Panc1 (cell line): Measurements from ENCODE around the gene STAU1. TPM values are rescaled to one million over a fixed set of nuclear protein-coding genes. Genes with fewer than 3 reads are reported as not detected.

Experiments
- ATAC-seq: fragments of 200-7000 bp; cut with Tn5 transposase; 2 replicates; pipeline ENCODE4 v1.9.1; 2020; ENCODE audit warnings: mild to moderate bottlenecking, moderate library complexity
- Bru-seq: library from RNA; stranded (reverse); fragments of 400-500 nt; gene quantifications from one replicate; lab custom pipeline; 2021; lab: Mats Ljungman, UMichigan
- BruChase-seq, 2 experiments: library from RNA; stranded (reverse); fragments of 400-500 nt; gene quantifications; one replicate each; lab custom pipeline; 2021; lab: Mats Ljungman, UMichigan
- BruUV-seq: library from RNA; stranded (reverse); fragments of 400-500 nt; replicated peaks from 2 replicates; lab custom pipeline; 2021; lab: Mats Ljungman, UMichigan
- CTCF ChIA-PET: fragments of 300-600 bp; sonication (Branson Sonifier 250); formaldehyde crosslinking; loops from one replicate; lab custom pipeline; 2022; ENCODE audit warnings: antibody characterized with exemption; lab: Charles Lee
- POLR2A ChIA-PET: fragments of 300-600 bp; sonication (Branson Sonifier 250); formaldehyde crosslinking; loops from one replicate; lab custom pipeline; 2022; ENCODE audit warnings: antibody characterized with exemption; lab: Charles Lee
- DNase-seq: peaks from one replicate; pipeline ENCODE4 v3.0.0-alpha.2; 2010; ENCODE audit warnings: low read depth, low spot score
- H3K27ac ChIP-seq: 2 replicates; pipeline ENCODE4 v1.5.1; 2011; ENCODE audit warnings: mild to moderate bottlenecking, low read length, inconsistent platforms
- H3K27me3 ChIP-seq: fragments of 200-500 bp; sonication (Bioruptor generic); 2 replicates; pipeline ENCODE4 v1.6.0; 2014; ENCODE audit warnings: low read length, inconsistent platforms; ENCODE audit not compliant: control insufficient read depth, insufficient read depth
- H3K36me3 ChIP-seq: fragments of 200-500 bp; sonication (Bioruptor generic); 2 replicates; pipeline ENCODE4 v1.5.1; 2014; ENCODE audit warnings: inconsistent platforms, mild to moderate bottlenecking, low read length, moderate library complexity; ENCODE audit not compliant: control insufficient read depth, insufficient read depth
- H3K4me1 ChIP-seq: 2 replicates; pipeline ENCODE4 v1.5.1; 2011; ENCODE audit warnings: inconsistent platforms, mild to moderate bottlenecking, low read length, moderate library complexity; ENCODE audit not compliant: control insufficient read depth, insufficient read depth
- H3K4me3 ChIP-seq, 2 experiments: 2 replicates each; pipeline ENCODE4 v1.5.1; 2011 to 2012; ENCODE audit warnings: low read depth in 2 of 2, low read length in 2 of 2, mild to moderate bottlenecking in 2 of 2, inconsistent platforms in 1 of 2, moderate library complexity in 1 of 2
- H3K9me3 ChIP-seq: fragments of 200-500 bp; sonication (Bioruptor generic); 2 replicates; pipeline ENCODE4 v1.5.1; 2014; ENCODE audit warnings: low read depth, mild to moderate bottlenecking, inconsistent platforms, low read length, moderate library complexity; ENCODE audit not compliant: control insufficient read depth, insufficient read depth
- CTCF ChIP-seq: fragments of 450-650 bp; IDR thresholded peaks from 2 replicates; pipeline ENCODE4 v1.5.1; 2017; ENCODE audit warnings: mild to moderate bottlenecking
- POLR2AphosphoS5 ChIP-seq: IDR thresholded peaks from 2 replicates; pipeline ENCODE4 v1.6.1; 2012; ENCODE audit warnings: mild to moderate bottlenecking, low read depth, low read length, moderate library complexity
- REST ChIP-seq, 2 experiments: IDR thresholded peaks; 2 replicates each; pipeline ENCODE4 v1.6.1; 2011 to 2012; ENCODE audit warnings: low read depth in 2 of 2, control low read depth in 1 of 2, low read length in 1 of 2, mild to moderate bottlenecking in 1 of 2, moderate library complexity in 1 of 2; ENCODE audit not compliant: insufficient read depth in 1 of 2
- SIN3A ChIP-seq: IDR thresholded peaks from 2 replicates; pipeline ENCODE4 v1.6.1; 2012; ENCODE audit warnings: low read depth, mild to moderate bottlenecking, low read length, moderate library complexity, borderline replicate concordance; ENCODE audit not compliant: insufficient read depth
- TCF7L2 ChIP-seq: IDR thresholded peaks from 2 replicates; pipeline ENCODE4 v1.6.1; 2011; ENCODE audit warnings: mild to moderate bottlenecking, low read depth, low read length, inconsistent platforms
- in situ Hi-C: cut with HindIII; loops from 2 replicates; pipeline ENCODE4 v1.10.0; 2016; ENCODE audit warnings: low sequenced_read_pairs, low pct_unique_long_range_greater_than_20kb
- intact Hi-C: fragments of 100-400 bp; cut with micrococcal nuclease; formaldehyde crosslinking; loops from one replicate; pipeline ENCODE4 v1.10.0; 2022; ENCODE audit not compliant: unreplicated experiment
- long read RNA-seq: library from polyadenylated mRNA; unstranded; transcript quantifications from one replicate; pipeline ENCODE4 v2.0.0, GENCODE V29; 2021; ENCODE audit not compliant: unreplicated experiment
- polyA plus RNA-seq: library from polyadenylated mRNA; unstranded; fragments of >200 nt; gene quantifications from one replicate; pipeline ENCODE4 v1.2.1, GENCODE V29; 2012; ENCODE audit warnings: missing spikeins; ENCODE audit not compliant: insufficient read length
- total RNA-seq: library from RNA; stranded (reverse); gene quantifications from one replicate; pipeline ENCODE4 v1.2.1, GENCODE V29; 2021; ENCODE audit not compliant: unreplicated experiment

The STAU1 gene, protein sequence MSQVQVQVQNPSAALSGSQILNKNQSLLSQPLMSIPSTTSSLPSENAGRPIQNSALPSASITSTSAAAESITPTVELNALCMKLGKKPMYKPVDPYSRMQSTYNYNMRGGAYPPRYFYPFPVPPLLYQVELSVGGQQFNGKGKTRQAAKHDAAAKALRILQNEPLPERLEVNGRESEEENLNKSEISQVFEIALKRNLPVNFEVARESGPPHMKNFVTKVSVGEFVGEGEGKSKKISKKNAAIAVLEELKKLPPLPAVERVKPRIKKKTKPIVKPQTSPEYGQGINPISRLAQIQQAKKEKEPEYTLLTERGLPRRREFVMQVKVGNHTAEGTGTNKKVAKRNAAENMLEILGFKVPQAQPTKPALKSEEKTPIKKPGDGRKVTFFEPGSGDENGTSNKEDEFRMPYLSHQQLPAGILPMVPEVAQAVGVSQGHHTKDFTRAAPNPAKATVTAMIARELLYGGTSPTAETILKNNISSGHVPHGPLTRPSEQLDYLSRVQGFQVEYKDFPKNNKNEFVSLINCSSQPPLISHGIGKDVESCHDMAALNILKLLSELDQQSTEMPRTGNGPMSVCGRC
- total RNA-seq (103 TPM), Bru-seq, nascent RNA (percentile 85 among the genes with signal in this experiment), BruChase-seq, experiment 1, labeled RNA remaining after a 2-hour chase (percentile 84 among the genes with signal in this experiment), BruChase-seq, experiment 2, labeled RNA remaining after a 6-hour chase (percentile 93 among the genes with signal in this experiment)
- 75.8 TPM for polyA plus RNA-seq
- long read RNA-seq, transcript STAU1-203 (13 exons, 3,211 nt): major isoform, 64 of 282 reads
- long read RNA-seq, transcript STAU1-206 (13 exons, 3,411 nt): minor isoform, 8 of 282 reads
- long read RNA-seq, transcript STAU1-207 (14 exons, 3,684 nt): minor isoform, 9 of 282 reads
- long read RNA-seq, transcript STAU1-202 (12 exons, 3,136 nt): minor isoform, 8 of 282 reads
- long read RNA-seq, partial matches to known transcripts: 168 of 282 reads
- long read RNA-seq, other reads (novel, unspliced or antisense): 19 of 282 reads

DNA sequence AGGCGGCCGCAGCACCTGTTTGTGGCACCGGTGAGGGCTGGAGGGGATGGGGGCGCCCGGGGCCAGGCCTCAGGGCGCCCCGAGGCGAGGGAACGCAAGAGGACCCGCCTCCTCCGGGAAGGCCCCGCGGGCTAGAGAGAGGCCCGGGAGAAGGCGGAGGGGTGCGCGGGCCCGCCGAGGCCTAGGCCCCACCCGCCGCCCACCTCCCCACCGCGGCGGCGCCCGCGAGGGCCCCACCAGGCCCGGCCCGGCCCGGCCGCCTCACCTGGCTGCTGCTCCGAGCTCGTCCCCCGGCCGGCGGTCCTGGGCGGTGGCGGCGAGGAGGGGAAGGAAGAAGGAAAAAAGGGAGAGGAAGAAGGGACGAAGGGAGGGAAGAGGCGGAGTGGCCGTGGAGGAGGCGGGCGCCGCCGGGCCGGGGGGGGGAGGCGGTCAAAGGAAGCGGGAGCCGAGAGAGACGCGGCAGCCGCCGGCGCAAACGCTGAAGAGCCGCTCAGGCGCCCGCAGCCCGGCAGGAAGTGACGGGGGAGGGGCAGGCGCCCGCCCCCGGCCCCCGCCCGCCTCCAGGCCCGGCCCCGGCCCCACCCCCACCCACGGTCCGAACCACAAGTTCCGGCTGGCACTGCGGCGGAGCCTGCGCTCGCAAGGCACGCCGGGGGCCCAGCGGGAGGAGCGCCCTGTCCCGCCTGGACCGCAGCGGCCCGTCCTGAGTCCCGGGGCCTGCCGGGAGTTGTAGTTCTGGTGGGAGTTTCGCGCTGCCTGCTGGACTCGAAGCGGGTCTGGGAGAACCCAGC, at the start of gene STAU1:
Gene STAU1, minus strand, starts transcription at position 484 of the 791 bp plus-strand sequence. CDS start 22,133 bp downstream, outside the sequence.
- TF ChIP-seq POLR2AphosphoS5 (peak; percentile 71), TCF7L2 (no peak), CTCF (no peak), SIN3A (no peak; the same call in 1 of the 2 replicates)
- peak within 1 kb of the TSS; percentile 88 to 93 for H3K4me3 ChIP-seq
- H3K36me3 ChIP-seq: no peaks in the 10 kb centered on the region; the same call in none of the 2 replicates
- intact Hi-C loops: no loop called here
- H3K4me1 ChIP-seq: peaks cover 16% of the 10 kb centered on the region
- peak; percentile 71 for DNase-seq
- POLR2A ChIA-PET: interaction anchor here (0.5 to 0.7 kb wide), 6 partner anchors 9 to 825 kb away, joined by 5 to 17 read pairs (median 9); no protein-coding TSS in a partner anchor
- no peaks in the 10 kb centered on the region for H3K27me3 ChIP-seq
- H3K9me3 ChIP-seq: no peaks in the 10 kb centered on the region
- BruUV-seq: no TSS peak
- ATAC-seq: peak; percentile 99
- H3K27ac ChIP-seq: peak within 1 kb of the TSS; percentile 81
- in situ Hi-C loops: loop anchor here (10.0 kb wide), 1 partner anchor 53 kb away; no protein-coding TSS in a partner anchor
- CTCF ChIA-PET: no interaction called here

- H3K36me3 ChIP-seq: peaks cover 9% of the 10 kb centered on the region; the same call in 1 of the 2 replicates
- BruUV-seq: no TSS peak
Measured at GRCh38 chr20:49237531-49237930, 49.4 kb upstream of the STAU1 start.

More at GRCh38 chr20:49237531-49237930, 49.4 kb upstream of the STAU1 start:
- no peak overlapping the region for H3K27ac ChIP-seq
- no peaks in the 10 kb centered on the region for H3K4me1 ChIP-seq
- no peak for DNase-seq
- ATAC-seq: no peak
- no peak overlapping the region for H3K4me3 ChIP-seq
- intact Hi-C loops (no loop called here), in situ Hi-C loops (no loop called here)
- ChIA-PET CTCF (interaction anchor here (0.5 kb wide), 1 partner anchor 18 kb away, joined by 3 read pairs; the partner anchor contains the start of gene DDX27), POLR2A (interaction anchor here (1.2 kb wide), 1 partner anchor 18 kb away, joined by 3 read pairs; no protein-coding TSS in a partner anchor)
- H3K27me3 ChIP-seq: no peaks in the 10 kb centered on the region
- no peak for TF ChIP-seq SIN3A
- no peak for TF ChIP-seq REST (IDR thresholded peaks at IDR 0.05; ENCODE audit: insufficient read depth in 1 of 2, low read depth in 2 of 2, low read length in 1 of 2)
- H3K9me3 ChIP-seq: no peaks in the 10 kb centered on the region
